PC-9 (cell line): ENCODE data around the gene NCAM2. TPM values are rescaled to one million over a fixed set of nuclear protein-coding genes. Genes with fewer than 3 reads are reported as not detected.

ENCODE experiments used
- BruUV-seq: library from RNA; stranded (reverse); fragments of 400-500 nt; replicated peaks from 2 replicates; lab custom pipeline; 2021; lab: Mats Ljungman, UMichigan
- CTCF ChIA-PET: fragments of 300-600 bp; sonication (Branson Sonifier 250); formaldehyde crosslinking; loops from one replicate; lab custom pipeline; 2022; ENCODE audit warnings: antibody characterized with exemption; lab: Charles Lee
- POLR2A ChIA-PET: fragments of 300-600 bp; sonication (Branson Sonifier 250); formaldehyde crosslinking; loops from one replicate; lab custom pipeline; 2022; ENCODE audit warnings: antibody characterized with exemption; ENCODE audit not compliant: unreplicated experiment; lab: Charles Lee
- DNase-seq, 2 experiments: peaks; one replicate each; pipeline versions ENCODE4 v3.0.0 to v3.0.0-alpha.2; 2015 to 2022; ENCODE audit warnings: mixed read lengths in 1 of 2
- H2AFZ ChIP-seq: fragments of 200-600 bp; sonication (generic); 2 replicates; pipeline ENCODE4 v1.8.1; 2017; ENCODE audit warnings: antibody characterized with exemption
- H3F3A ChIP-seq: fragments of 200-600 bp; sonication (generic); 2 replicates; pipeline ENCODE4 v1.8.1; 2017; ENCODE audit warnings: antibody characterized with exemption, mild to moderate bottlenecking, low read depth; ENCODE audit not compliant: insufficient read depth
- H3K27ac ChIP-seq: fragments of 200-600 bp; sonication (generic); 2 replicates; pipeline ENCODE4 v1.6.1; 2016; ENCODE audit warnings: mixed run types
- H3K27me3 ChIP-seq: fragments of 200-600 bp; sonication (generic); 2 replicates; pipeline ENCODE4 v1.6.1; 2016; ENCODE audit warnings: low read depth, mixed run types; ENCODE audit not compliant: insufficient read depth
- H3K36me3 ChIP-seq: fragments of 200-600 bp; sonication (generic); 2 replicates; pipeline ENCODE4 v1.6.1; 2016; ENCODE audit warnings: low read depth, mixed run types
- H3K4me1 ChIP-seq: fragments of 200-600 bp; sonication (generic); replicated peaks from 2 replicates; pipeline ENCODE4 v1.6.1; 2016; ENCODE audit warnings: mixed run types; ENCODE audit not compliant: insufficient read depth
- H3K4me2 ChIP-seq: fragments of 200-600 bp; sonication (generic); 2 replicates; pipeline ENCODE4 v1.6.1; 2017; ENCODE audit warnings: mixed run types
- H3K4me3 ChIP-seq: fragments of 200-600 bp; sonication (generic); 2 replicates; pipeline ENCODE4 v1.6.1; 2016; ENCODE audit warnings: mixed run types
- H3K79me2 ChIP-seq: fragments of 200-600 bp; sonication (generic); 2 replicates; pipeline ENCODE4 v1.6.1; 2017; ENCODE audit warnings: low read depth, mixed run types
- H3K9me2 ChIP-seq: fragments of 200-600 bp; sonication (generic); 2 replicates; pipeline ENCODE4 v1.8.1; 2017; ENCODE audit warnings: mild to moderate bottlenecking; ENCODE audit not compliant: insufficient read depth
- H3K9me3 ChIP-seq: fragments of 200-600 bp; sonication (generic); 2 replicates; pipeline ENCODE4 v1.8.1; 2016; ENCODE audit warnings: low read depth; ENCODE audit not compliant: insufficient read depth
- H4K20me1 ChIP-seq: fragments of 200-600 bp; sonication (generic); 2 replicates; pipeline ENCODE4 v1.8.1; 2017; ENCODE audit not compliant: insufficient read depth
- CTCF ChIP-seq: fragments of 200-600 bp; sonication (generic); conservative IDR thresholded peaks from 2 replicates; pipeline ENCODE4 v1.6.1; 2017; ENCODE audit warnings: mixed run types, antibody characterized with exemption, mild to moderate bottlenecking, moderate library complexity
- EZH2 ChIP-seq: fragments of 200-600 bp; sonication (generic); IDR thresholded peaks from 2 replicates; pipeline ENCODE4 v1.8.0; 2017; ENCODE audit warnings: antibody characterized with exemption, low read depth
- intact Hi-C: fragments of 100-400 bp; cut with micrococcal nuclease; formaldehyde crosslinking; loops from one replicate; pipeline ENCODE4 v1.10.0; 2022; ENCODE audit not compliant: unreplicated experiment
- total RNA-seq: library from RNA; stranded (reverse); gene quantifications from 2 replicates; pipeline ENCODE4 v1.2.3, GENCODE V29; 2021

The NCAM2 gene
- total RNA-seq, 1 experiment from 2014 or later: not detected

DNA sequence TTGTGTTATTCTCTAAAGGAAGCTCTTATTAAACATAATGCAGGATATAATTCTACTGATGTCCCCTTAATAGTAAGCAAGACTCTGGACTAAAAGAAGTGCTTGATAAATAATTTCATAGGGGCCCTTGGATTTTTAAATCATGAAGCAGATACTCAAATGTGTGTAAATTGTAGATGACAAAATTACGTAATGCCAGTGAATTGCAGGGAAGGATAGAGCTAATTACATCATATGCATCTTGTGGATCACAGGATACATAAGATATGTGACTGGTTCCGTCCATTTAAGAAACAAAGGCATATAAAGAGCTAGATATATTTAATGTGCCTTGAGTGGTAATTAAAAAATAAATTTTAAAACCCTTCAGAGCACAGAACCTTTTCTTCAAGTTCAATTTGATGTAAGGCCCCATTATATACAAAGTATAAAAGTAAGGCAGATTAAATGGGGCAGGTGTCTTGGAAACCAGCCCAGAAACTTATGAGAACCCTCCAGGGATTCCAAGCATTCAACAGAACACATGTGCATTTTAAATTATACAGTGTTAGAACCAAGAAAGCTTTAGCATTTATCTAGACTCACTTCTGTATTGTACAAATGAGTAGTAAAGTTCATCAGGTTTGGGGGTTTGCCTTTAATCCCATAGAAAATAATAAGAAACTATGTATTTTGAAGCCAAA is 190.4 kb downstream of the NCAM2 start:
- H3K27me3 ChIP-seq: no peaks in the 10 kb centered on the region
- H3K9me3 ChIP-seq: no peaks in the 10 kb centered on the region
- H3K4me2 ChIP-seq: no peak overlapping the region
- H3K79me2 ChIP-seq: no peaks in the 10 kb centered on the region
- no peaks in the 10 kb centered on the region for H3F3A ChIP-seq
- no peaks in the 10 kb centered on the region for H3K36me3 ChIP-seq
- no peaks in the 10 kb centered on the region for H3K4me1 ChIP-seq
- H3K27ac ChIP-seq: no peak overlapping the region
- no peak overlapping the region for H2AFZ ChIP-seq
- no peak overlapping the region for H3K4me3 ChIP-seq
- TF ChIP-seq EZH2: no peak
- no peak for TF ChIP-seq CTCF
- no peaks in the 10 kb centered on the region for H4K20me1 ChIP-seq
- ChIA-PET POLR2A (no interaction called here), CTCF (no interaction called here)
- H3K9me2 ChIP-seq: no peaks in the 10 kb centered on the region
- no peak for DNase-seq
- intact Hi-C loops: no loop called here
- no TSS peak for BruUV-seq

DNA sequence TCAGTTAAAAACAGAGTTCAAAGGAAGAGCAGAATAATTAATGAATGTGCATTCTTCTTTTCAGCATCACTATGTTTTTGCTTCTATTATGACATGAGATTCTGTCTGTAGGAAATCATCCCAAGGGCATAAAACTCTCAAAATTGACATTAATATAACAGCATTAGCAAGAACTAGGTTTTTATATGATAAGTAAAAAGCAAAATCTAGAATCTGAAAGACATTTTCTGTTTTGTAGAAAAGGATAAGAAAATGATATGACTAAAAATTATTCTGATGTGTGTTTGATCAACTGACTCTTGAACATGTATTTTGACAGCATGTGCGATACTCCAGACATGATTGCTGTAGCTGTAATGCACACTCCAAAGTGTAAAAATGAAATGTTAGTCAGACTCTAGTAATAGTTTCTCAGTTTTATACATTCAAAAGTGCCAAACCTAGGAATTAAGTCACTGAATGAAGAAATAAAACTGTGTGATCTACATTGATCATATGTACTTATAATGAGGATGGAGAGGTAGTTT is 197.3 kb downstream of the NCAM2 start:
- intact Hi-C loops: no loop called here
- H3K27ac ChIP-seq: no peak overlapping the region
- H3K4me3 ChIP-seq: no peak overlapping the region
- H3K9me3 ChIP-seq: no peaks in the 10 kb centered on the region
- no peaks in the 10 kb centered on the region for H3K9me2 ChIP-seq
- H4K20me1 ChIP-seq: no peaks in the 10 kb centered on the region
- H3K4me1 ChIP-seq: no peaks in the 10 kb centered on the region
- no peak overlapping the region for H3K4me2 ChIP-seq
- ChIA-PET CTCF (no interaction called here), POLR2A (no interaction called here)
- no peaks in the 10 kb centered on the region for H3K27me3 ChIP-seq
- no peak for TF ChIP-seq EZH2
- TF ChIP-seq CTCF: no peak
- H3K36me3 ChIP-seq: no peaks in the 10 kb centered on the region
- no peak overlapping the region for H2AFZ ChIP-seq
- no peaks in the 10 kb centered on the region for H3F3A ChIP-seq
- no TSS peak for BruUV-seq
- DNase-seq: no peak
- H3K79me2 ChIP-seq: no peaks in the 10 kb centered on the region

DNA sequence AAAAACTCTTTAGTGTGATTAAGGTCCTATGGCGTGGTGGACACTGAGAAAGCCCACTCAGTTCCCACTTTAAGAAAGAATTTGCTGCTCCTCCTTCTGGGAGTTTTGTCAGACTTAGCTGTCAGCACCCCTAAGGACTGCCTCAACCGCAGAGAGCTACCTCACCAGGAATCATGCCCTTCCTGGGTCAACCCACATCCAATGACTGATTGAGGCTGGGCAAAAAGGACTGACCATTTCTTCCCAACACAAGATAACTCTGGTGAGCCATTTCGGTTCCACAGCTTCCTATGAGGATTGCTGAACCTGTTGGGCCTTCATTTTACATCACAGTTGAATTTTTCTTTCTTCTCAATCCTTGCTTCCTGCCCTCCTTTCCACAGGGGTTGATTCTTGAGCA is 197.9 kb downstream of the NCAM2 start:
- no peaks in the 10 kb centered on the region for H3K27me3 ChIP-seq
- no peak overlapping the region for H3K27ac ChIP-seq
- no peaks in the 10 kb centered on the region for H3K36me3 ChIP-seq
- no TSS peak for BruUV-seq
- no peak for TF ChIP-seq EZH2
- no peak for TF ChIP-seq CTCF
- no peak overlapping the region for H2AFZ ChIP-seq
- no peaks in the 10 kb centered on the region for H3K9me3 ChIP-seq
- no peak overlapping the region for H3K4me3 ChIP-seq
- ChIA-PET CTCF (no interaction called here), POLR2A (no interaction called here)
- H3F3A ChIP-seq: no peaks in the 10 kb centered on the region
- intact Hi-C loops: no loop called here
- no peaks in the 10 kb centered on the region for H3K79me2 ChIP-seq
- DNase-seq: no peak
- no peaks in the 10 kb centered on the region for H4K20me1 ChIP-seq
- H3K4me2 ChIP-seq: no peak overlapping the region
- no peaks in the 10 kb centered on the region for H3K4me1 ChIP-seq
- no peaks in the 10 kb centered on the region for H3K9me2 ChIP-seq
